Skeletal muscle cell (primary cell): ENCODE results near the gene SKOR2.

Experiments
- DNase-seq: peaks from one replicate; pipeline ENCODE4 v3.0.0-alpha.2; 2010; ENCODE audit warnings: low read depth
- H3K4me3 ChIP-seq: 2 replicates; pipeline ENCODE4 v1.5.1; 2011; ENCODE audit warnings: low read depth, mild to moderate bottlenecking, control low read depth, low read length, moderate library complexity

Gene SKOR2

DNA sequence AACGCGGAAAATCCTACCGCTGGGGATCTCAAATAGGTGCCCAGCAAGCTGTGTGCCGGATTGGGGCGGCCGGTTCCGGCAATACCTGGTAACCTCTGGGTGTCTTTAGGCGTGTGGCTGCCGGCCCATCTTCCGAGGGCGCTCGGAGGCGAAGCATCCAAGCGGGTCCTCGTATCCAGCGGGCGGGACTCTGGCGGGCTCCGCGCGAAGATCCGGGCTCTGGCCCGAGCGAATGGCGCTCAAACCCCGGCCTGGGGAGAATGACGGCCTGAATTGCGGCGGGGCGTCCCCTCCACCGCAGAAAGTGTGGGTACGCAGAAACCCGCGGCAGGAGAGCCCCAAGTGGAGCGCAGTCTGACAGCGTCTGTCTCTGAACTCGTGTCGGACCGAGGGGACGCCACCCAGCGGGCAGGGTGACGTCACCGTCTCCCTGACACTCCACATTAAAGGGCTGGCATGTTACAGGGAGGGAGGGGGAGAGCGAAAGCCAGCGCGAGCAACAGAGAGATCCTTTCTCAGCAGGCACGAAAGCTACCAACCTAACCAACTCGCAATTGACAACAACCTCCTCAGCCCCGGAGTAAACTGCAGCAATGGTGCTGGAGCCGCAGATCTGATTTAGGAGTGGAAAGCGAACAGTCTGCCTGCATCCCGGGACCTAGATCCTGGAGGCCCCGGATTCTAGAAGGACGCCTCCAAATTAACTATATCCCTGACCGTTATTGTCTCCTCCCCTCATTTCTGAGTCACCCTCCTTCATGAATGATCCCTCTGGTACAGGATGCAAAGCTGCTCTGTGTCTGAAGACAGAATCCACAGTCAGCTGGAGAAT lies at the start of gene SKOR2:
TSS of gene SKOR2 (minus strand) at position 372 of the 832 bp plus-strand sequence. CDS start 2,477 bp downstream, outside the sequence.
- DNase-seq = no peak
- no peak within 1 kb of the TSS for H3K4me3 ChIP-seq

GRCh38 chr18:47296462-47296861 lies 45.0 kb upstream of the SKOR2 start:
- H3K4me3 ChIP-seq = no peak overlapping the region
- DNase-seq = no peak

- no peak for DNase-seq
- H3K4me3 ChIP-seq = no peak overlapping the region
Observed at GRCh38 chr18:47294801-47295200, 43.3 kb upstream of the SKOR2 start.

- H3K4me3 ChIP-seq = no peak overlapping the region
- DNase-seq = no peak
Observed at GRCh38 chr18:47288741-47289140, 37.3 kb upstream of the SKOR2 start.

- H3K4me3 ChIP-seq = no peak overlapping the region
- no peak for DNase-seq
Observed at GRCh38 chr18:47287911-47288585, 36.6 kb upstream of the SKOR2 start.

DNA sequence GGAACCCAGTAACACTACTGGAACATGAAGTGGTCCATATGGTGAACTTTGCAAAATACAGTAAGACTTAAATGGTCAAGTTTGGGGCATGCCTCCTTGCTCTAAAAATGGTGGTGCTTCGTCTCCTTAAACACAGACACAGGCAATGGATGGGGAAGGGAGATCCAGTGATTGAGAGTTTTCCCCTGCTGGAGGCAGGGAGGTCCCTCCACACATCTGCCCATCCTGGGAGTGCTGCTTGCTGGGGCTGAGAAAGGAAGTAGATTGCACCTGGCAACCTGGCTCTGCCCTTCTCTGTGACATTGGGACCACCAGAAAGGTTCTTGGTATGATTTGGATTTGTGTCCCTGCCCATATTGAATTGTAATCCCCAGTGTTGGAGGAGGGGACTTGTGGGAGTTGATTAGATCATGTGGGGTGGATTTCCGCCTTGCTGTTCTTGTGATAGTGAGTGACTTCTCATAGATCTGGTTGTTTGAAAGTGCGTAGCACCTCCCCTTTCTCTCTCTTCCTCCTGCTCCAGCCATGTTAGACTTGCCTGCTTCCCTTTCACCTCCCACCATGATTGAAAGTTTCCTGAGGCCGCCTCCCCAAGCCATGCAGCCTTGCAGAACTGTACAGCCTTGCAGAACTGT lies 35.4 kb upstream of the SKOR2 start:
- H3K4me3 ChIP-seq = no peak overlapping the region
- DNase-seq = no peak

DNA sequence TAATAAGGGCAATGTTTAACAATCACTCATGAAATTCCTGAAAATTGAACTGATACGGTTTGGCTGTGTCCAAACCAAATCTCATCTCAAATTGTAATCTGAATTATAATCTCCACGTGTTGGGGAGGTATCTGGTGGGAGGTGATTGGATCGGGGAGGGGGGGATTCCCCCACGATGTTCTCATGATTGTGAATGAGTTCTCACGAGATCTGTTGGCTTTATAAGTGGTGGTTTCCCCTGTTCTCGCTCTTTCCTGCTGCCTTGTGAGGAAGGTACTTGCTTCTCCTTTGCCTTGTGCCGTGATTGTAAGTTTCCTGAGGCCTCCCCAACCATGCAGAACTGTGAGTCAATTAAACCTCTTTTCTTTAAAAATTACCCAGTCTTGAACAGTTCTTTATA lies 34.0 kb upstream of the SKOR2 start:
- no peak for DNase-seq
- no peak overlapping the region for H3K4me3 ChIP-seq

GRCh38 chr18:47284721-47285395 lies 33.4 kb upstream of the SKOR2 start:
- no peak overlapping the region for H3K4me3 ChIP-seq
- DNase-seq = no peak

GRCh38 chr18:47283476-47283875 lies 32.0 kb upstream of the SKOR2 start:
- DNase-seq = no peak
- no peak overlapping the region for H3K4me3 ChIP-seq

GRCh38 chr18:47280121-47280520 lies 28.7 kb upstream of the SKOR2 start:
- H3K4me3 ChIP-seq = no peak overlapping the region
- no peak for DNase-seq

GRCh38 chr18:47274961-47275360 lies 23.5 kb upstream of the SKOR2 start:
- no peak for DNase-seq
- H3K4me3 ChIP-seq = no peak overlapping the region

- no peak for DNase-seq
- H3K4me3 ChIP-seq = no peak overlapping the region
Observed at GRCh38 chr18:47265197-47265596, 13.7 kb upstream of the SKOR2 start.

GRCh38 chr18:47264308-47264700 lies 12.8 kb upstream of the SKOR2 start:
- no peak for DNase-seq
- H3K4me3 ChIP-seq = peak overlapping the region; percentile 35

GRCh38 chr18:47263430-47264307 lies 12.2 kb upstream of the SKOR2 start:
- H3K4me3 ChIP-seq = peak overlapping the region; percentile 35
- DNase-seq = no peak

- peak overlapping the region; percentile 35 for H3K4me3 ChIP-seq
- DNase-seq = no peak
Observed at GRCh38 chr18:47263150-47263429, 11.6 kb upstream of the SKOR2 start.

DNA sequence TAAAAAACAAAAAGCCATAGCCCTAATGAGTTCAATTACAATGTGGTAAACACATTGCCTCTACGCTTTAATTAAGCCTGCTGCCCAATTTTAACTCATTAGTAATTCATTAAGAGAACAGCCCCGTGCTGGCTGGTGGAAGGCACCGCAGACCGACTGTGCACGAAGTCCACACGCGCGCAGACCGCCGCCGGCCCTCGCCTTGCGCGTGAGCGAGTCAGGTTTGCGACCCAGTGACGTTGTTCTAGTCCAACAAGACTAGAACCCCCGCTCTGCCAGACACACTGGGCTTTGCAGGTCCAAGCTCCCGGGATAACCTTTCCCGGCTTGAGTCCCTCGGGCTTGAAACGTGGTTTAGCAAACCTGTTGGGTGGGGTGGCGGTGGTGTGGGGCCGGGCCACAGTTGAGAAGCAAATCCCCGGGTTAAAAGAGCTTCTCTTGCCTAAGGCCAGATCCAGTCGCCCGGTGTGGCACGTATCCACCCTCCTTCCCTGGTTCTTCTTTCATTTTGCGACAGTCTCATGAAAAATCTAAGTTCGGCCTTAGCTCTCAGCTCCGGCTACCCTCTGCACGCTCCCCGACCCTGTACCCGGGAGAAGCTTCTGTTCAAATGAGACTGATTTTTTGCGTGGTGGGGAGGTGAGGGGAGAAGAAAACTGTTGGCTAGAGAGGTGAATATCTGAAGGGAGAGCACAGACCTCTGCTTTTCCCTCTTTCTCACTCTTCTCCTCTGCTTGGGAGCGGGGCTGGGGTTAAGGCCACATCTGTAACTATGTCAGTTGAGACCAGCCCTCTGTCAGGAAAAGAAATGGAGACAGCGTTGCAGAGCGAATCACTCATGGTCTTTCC lies 11.1 kb upstream of the SKOR2 start:
- DNase-seq = no peak
- no peak overlapping the region for H3K4me3 ChIP-seq

DNA sequence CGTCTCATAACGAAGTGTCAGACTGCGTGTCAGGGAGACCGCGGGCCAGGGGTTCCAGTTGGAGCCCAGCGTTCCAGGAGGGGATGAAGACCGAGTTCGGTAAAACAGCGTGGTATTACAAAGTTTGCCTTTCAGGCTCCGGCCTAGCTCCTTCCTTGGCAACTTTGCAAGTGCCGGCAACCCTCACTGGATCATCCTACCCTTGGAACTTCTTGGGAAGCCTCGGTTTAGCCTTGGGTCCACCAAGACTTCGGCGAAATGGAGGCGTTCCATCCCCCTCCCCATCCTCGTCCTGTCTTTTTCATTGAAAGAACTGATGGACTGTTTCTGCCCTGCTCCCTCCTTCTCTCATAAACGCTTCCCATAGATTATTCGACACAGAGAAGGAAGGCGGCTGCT lies 10.4 kb upstream of the SKOR2 start:
- no peak for DNase-seq

GRCh38 chr18:47260924-47261701 lies 9.7 kb upstream of the SKOR2 start:
- no peak for DNase-seq
- H3K4me3 ChIP-seq = no peak overlapping the region

More for the DNA sequence above, 10.4 kb upstream of the SKOR2 start:
- H3K4me3 ChIP-seq = no peak overlapping the region
